Calu3 (cell line): ENCODE data around the gene SLC45A2. TPM values are rescaled to one million over a fixed set of nuclear protein-coding genes. Genes with fewer than 3 reads are reported as not detected.

ENCODE experiments used
- BruUV-seq: library from RNA; stranded (reverse); fragments of 400-500 nt; replicated peaks from 2 replicates; lab custom pipeline; 2021; lab: Mats Ljungman, UMichigan
- CTCF ChIA-PET: fragments of 300-600 bp; sonication (Branson Sonifier 250); formaldehyde crosslinking; loops from one replicate; lab custom pipeline; 2022; ENCODE audit warnings: antibody characterized with exemption; lab: Charles Lee
- DNase-seq: peaks from one replicate; pipeline ENCODE4 v3.0.0; 2022
- H3K27ac Mint-ChIP-seq: one replicate; pipeline ENCODE4 v1.8.0; 2022; ENCODE audit warnings: mixed read lengths; ENCODE audit not compliant: unreplicated experiment
- H3K27me3 Mint-ChIP-seq: one replicate; pipeline ENCODE4 v1.8.0; 2022; ENCODE audit warnings: mixed read lengths; ENCODE audit not compliant: unreplicated experiment
- H3K36me3 Mint-ChIP-seq: one replicate; pipeline ENCODE4 v1.8.0; 2022; ENCODE audit warnings: mild to moderate bottlenecking, moderate library complexity, mixed read lengths; ENCODE audit not compliant: insufficient read depth, unreplicated experiment
- H3K4me1 Mint-ChIP-seq: one replicate; pipeline ENCODE4 v1.8.0; 2022; ENCODE audit warnings: mild to moderate bottlenecking, low read depth, mixed read lengths; ENCODE audit not compliant: unreplicated experiment
- H3K4me3 Mint-ChIP-seq: one replicate; pipeline ENCODE4 v1.8.0; 2022; ENCODE audit warnings: mild to moderate bottlenecking, low read depth, moderate library complexity, mixed read lengths; ENCODE audit not compliant: unreplicated experiment
- H3K9me3 Mint-ChIP-seq: one replicate; pipeline ENCODE4 v1.8.0; 2022; ENCODE audit warnings: low read depth, mixed read lengths; ENCODE audit not compliant: unreplicated experiment
- CTCF ChIP-seq: fragments of 200-600 bp; IDR thresholded peaks from one replicate; pipeline ENCODE4 v1.8.0; 2022; ENCODE audit warnings: antibody characterized with exemption; ENCODE audit not compliant: unreplicated experiment
- intact Hi-C: fragments of 100-400 bp; cut with micrococcal nuclease; formaldehyde crosslinking; loops from one replicate; pipeline ENCODE4 v1.10.0; 2022; ENCODE audit not compliant: unreplicated experiment
- total RNA-seq: library from RNA; stranded (reverse); gene quantifications from 2 replicates; pipeline ENCODE4 v1.2.3, GENCODE V29; 2022

Gene SLC45A2
- total RNA-seq, 1 experiment from 2014 or later = not detected

GRCh38 chr5:34007621-34008600, 23.4 kb upstream of the SLC45A2 start, which contains the start of gene AMACR:
TSS of gene AMACR (minus strand) at chr5:34008050. CDS start at chr5:34008019, 31 bp downstream.
- Mint-ChIP-seq H3K27ac (peak within 1 kb of the TSS; percentile 51), H3K9me3 (no peaks in the 10 kb centered on the region), H3K4me3 (peak within 1 kb of the TSS; percentile 81), H3K27me3 (no peaks in the 10 kb centered on the region), H3K4me1 (peaks cover 32% of the 10 kb centered on the region), H3K36me3 (peaks cover 22% of the 10 kb centered on the region)
- intact Hi-C loops = no loop called here
- TF ChIP-seq CTCF = no peak
- DNase-seq = peak; percentile 93
- CTCF ChIA-PET = interaction anchor here (0.7 to 1.3 kb wide), 4 partner anchors 11 to 879 kb away, joined by 3 to 5 read pairs (median 4); no protein-coding TSS in a partner anchor
- no TSS peak for BruUV-seq

- TF ChIP-seq CTCF = no peak
- Mint-ChIP-seq H3K27ac (peak overlapping the region; percentile 51), H3K9me3 (no peaks in the 10 kb centered on the region), H3K27me3 (no peaks in the 10 kb centered on the region), H3K36me3 (peaks cover 22% of the 10 kb centered on the region), H3K4me1 (peaks cover 32% of the 10 kb centered on the region), H3K4me3 (peak overlapping the region; percentile 81)
- TSS peak; percentile 31 for BruUV-seq
- DNase-seq = peak; percentile 7
- CTCF ChIA-PET = no interaction called here
- intact Hi-C loops = no loop called here
Measured at GRCh38 chr5:34007201-34007620, 22.7 kb upstream of the SLC45A2 start.

GRCh38 chr5:34005681-34006080, 21.2 kb upstream of the SLC45A2 start:
- BruUV-seq = no TSS peak
- Mint-ChIP-seq H3K36me3 (peaks cover 22% of the 10 kb centered on the region), H3K27ac (no peak overlapping the region), H3K4me1 (peaks cover 32% of the 10 kb centered on the region), H3K9me3 (no peaks in the 10 kb centered on the region), H3K27me3 (no peaks in the 10 kb centered on the region), H3K4me3 (no peak overlapping the region)
- TF ChIP-seq CTCF = no peak
- CTCF ChIA-PET = interaction anchor here (1.0 kb wide), 1 partner anchor 8 kb away, joined by 3 read pairs; no protein-coding TSS in a partner anchor
- DNase-seq = no peak
- intact Hi-C loops = no loop called here

GRCh38 chr5:34005211-34005610, 20.7 kb upstream of the SLC45A2 start:
- Mint-ChIP-seq H3K27ac (no peak overlapping the region), H3K9me3 (no peaks in the 10 kb centered on the region), H3K27me3 (no peaks in the 10 kb centered on the region), H3K36me3 (peaks cover 22% of the 10 kb centered on the region), H3K4me1 (peaks cover 30% of the 10 kb centered on the region), H3K4me3 (no peak overlapping the region)
- no peak for DNase-seq
- BruUV-seq = no TSS peak
- TF ChIP-seq CTCF = no peak
- CTCF ChIA-PET = no interaction called here
- intact Hi-C loops = no loop called here
